Ovary (tissue), 9 donors: ENCODE measurements around the gene CSF3. TPM values are rescaled to one million over a fixed set of nuclear protein-coding genes. Genes with fewer than 3 reads are reported as not detected.

Experiments
- DNase-seq, 5 donors: peaks; one replicate each; pipeline ENCODE4 v3.0.0-alpha.2; 2019 to 2020
- H3K27ac ChIP-seq, 2 donors: fragments of 200-600 bp; one replicate each; pipeline versions ENCODE4 v1.5.1 to v1.8.0; 2019 to 2022
- H3K27me3 ChIP-seq: fragments of 200-600 bp; one replicate; pipeline ENCODE4 v1.8.0; 2022
- H3K36me3 ChIP-seq: fragments of 200-600 bp; sonication (generic); one replicate; pipeline ENCODE4 v1.5.1; 2019
- H3K4me1 ChIP-seq: one replicate; pipeline ENCODE4 v1.8.1; 2013; ENCODE audit warnings: mild to moderate bottlenecking, moderate library complexity; ENCODE audit not compliant: insufficient read depth
- H3K4me3 ChIP-seq: fragments of 200-600 bp; sonication (generic); one replicate; pipeline ENCODE4 v1.5.1; 2017
- H3K9me3 ChIP-seq, 2 donors: fragments of 200-600 bp in 1 of 2; sonication (generic) in 1 of 2; one replicate each; pipeline versions ENCODE4 v1.5.1 to v1.8.1; 2013 to 2019; ENCODE audit warnings: mild to moderate bottlenecking in 1 of 2, moderate library complexity in 1 of 2
- EP300 ChIP-seq: sonication (generic); formaldehyde crosslinking; IDR thresholded peaks from one replicate; pipeline ENCODE4 v1.6.1; 2017; ENCODE audit warnings: antibody characterized with exemption
- POLR2A ChIP-seq: fragments of 450-650 bp; IDR thresholded peaks from one replicate; pipeline ENCODE4 v1.6.1; 2017; ENCODE audit warnings: antibody characterized with exemption, mild to moderate bottlenecking, moderate library complexity
- WGBS, 3 donors: extraction: QIAGEN DNeasy Blood & Tissue Kit in 1 of 3; methylation state at CpG; one replicate each; pipeline versions ENCODE4 v1.1.5 to v1.1.7; 2013 to 2017; 5-methylcytosine and 5-hydroxymethylcytosine counted together
- intact Hi-C, 4 donors: fragments of 100-400 bp; cut with DNase I; formaldehyde crosslinking; loops; one replicate each; pipeline versions ENCODE4 v1.11.0 to v1.15.1; 2022 to 2023
- polyA plus RNA-seq, 2 donors: library from polyadenylated mRNA; stranded (reverse); fragments of 200-250 nt in 1 of 2; fragments of 350-450 nt in 1 of 2; fragmentation: Illumina TruSeq in 1 of 2; extraction: RNeasy Lipid Tissue Mini Kit (QIAGEN cat#74804) in 1 of 2; gene quantifications; one replicate each; pipeline ENCODE4 v1.2.3, GENCODE V29; 2013 to 2014
- total RNA-seq, 7 donors: library from RNA; depleted of rRNA in 2 of 7; stranded (reverse); fragments of >200 nt in 2 of 7; fragmentation: NEBNext Ultra II Directional in 3 of 7; extraction: Animal tissue kit (Norgen Biotek cat#: 25700) in 3 of 7; gene quantifications; one replicate each; pipeline versions ENCODE4 v1.1.0 to v1.2.4, GENCODE V29; 2016 to 2023
- TF ChIP-seq, protein P1 (sequence below), 3 donors: fragments of 450-650 bp in 2 of 3; fragments of 200-600 bp in 1 of 3; IDR thresholded peaks; one replicate each; pipeline versions ENCODE4 v1.5.1 to v1.8.0; 2016 to 2022; ENCODE audit warnings: antibody characterized with exemption in 3 of 3, mild to moderate bottlenecking in 1 of 3
- donor health status: DM: no; HTN: no; CAD: no; lungs with moderate emphysema.
- donor health status: DM: no; HTN: no; CAD: no.
- donor health status: Bipolar disorder and iron deficiency.
- donor health status: DM: yes; HTN: yes; CAD: no.
- donor health status: DM: no; HTN: no; CAD: no.
- donor health status: DM: yes; HTN: yes; CAD: no.

The CSF3 gene
- total and polyA plus RNA-seq, 9 donors: 0.32 to 197 (median 1.4) TPM; not detected in 3

DNA sequence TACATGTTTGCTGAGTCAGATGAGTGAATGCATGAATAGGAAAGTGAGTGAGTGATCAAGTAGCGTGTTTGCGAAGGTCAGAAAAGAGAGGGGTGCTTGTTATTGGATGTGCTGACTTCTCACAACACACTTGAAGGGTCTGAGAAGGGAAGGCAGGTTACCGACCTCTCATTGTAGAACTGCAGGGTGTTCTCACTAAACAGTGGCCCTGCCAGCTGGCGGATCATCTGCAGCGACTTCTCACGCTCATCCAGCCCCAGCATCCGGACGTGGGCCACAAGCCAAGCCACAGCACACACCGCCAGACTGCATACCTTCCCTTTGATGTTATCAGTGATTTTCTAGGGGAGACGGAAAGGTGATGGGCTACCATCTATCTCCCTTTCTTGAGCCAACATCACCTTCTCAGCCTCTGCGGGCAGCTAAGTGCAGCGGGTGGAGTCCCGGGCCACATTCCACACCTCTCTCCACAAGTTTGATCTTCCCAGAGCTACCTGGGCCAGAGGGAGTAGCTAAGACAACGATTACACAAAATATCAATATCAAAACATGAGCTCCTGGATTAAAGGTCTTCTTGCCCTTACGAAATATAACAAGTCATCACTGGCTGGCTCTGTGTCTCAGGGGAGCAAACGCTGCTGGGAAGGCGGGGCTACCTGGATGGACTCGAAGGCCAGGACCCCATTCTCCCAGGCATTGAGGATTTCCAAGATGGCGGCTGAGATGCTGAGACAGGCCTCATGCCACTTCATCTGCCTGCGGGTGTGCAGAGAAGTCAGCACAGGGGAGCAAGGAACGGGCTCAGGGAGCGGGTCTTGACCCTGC lies 11.0 kb downstream of the CSF3 start:
- H3K27me3 ChIP-seq: no peaks in the 10 kb centered on the region
- 64 to 70% (median 67%) methylated on average over 22 of the region's 22 CpGs for whole genome bisulfite sequencing, 3 donors
- H3K27ac ChIP-seq: no peak overlapping the region
- no peak overlapping the region for H3K4me3 ChIP-seq
- DNase-seq: peak in 1 of 5 donors; percentile 34
- H3K4me1 ChIP-seq: peaks cover 7% of the 10 kb centered on the region
- TF ChIP-seq, protein P1, sequence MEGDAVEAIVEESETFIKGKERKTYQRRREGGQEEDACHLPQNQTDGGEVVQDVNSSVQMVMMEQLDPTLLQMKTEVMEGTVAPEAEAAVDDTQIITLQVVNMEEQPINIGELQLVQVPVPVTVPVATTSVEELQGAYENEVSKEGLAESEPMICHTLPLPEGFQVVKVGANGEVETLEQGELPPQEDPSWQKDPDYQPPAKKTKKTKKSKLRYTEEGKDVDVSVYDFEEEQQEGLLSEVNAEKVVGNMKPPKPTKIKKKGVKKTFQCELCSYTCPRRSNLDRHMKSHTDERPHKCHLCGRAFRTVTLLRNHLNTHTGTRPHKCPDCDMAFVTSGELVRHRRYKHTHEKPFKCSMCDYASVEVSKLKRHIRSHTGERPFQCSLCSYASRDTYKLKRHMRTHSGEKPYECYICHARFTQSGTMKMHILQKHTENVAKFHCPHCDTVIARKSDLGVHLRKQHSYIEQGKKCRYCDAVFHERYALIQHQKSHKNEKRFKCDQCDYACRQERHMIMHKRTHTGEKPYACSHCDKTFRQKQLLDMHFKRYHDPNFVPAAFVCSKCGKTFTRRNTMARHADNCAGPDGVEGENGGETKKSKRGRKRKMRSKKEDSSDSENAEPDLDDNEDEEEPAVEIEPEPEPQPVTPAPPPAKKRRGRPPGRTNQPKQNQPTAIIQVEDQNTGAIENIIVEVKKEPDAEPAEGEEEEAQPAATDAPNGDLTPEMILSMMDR (IDR thresholded peaks at IDR 0.05): no peak
- TF ChIP-seq POLR2A: no peak
- TF ChIP-seq EP300: no peak
- intact Hi-C loops: no loop called here
- H3K36me3 ChIP-seq: no peaks in the 10 kb centered on the region
- no peaks in the 10 kb centered on the region for H3K9me3 ChIP-seq

DNA sequence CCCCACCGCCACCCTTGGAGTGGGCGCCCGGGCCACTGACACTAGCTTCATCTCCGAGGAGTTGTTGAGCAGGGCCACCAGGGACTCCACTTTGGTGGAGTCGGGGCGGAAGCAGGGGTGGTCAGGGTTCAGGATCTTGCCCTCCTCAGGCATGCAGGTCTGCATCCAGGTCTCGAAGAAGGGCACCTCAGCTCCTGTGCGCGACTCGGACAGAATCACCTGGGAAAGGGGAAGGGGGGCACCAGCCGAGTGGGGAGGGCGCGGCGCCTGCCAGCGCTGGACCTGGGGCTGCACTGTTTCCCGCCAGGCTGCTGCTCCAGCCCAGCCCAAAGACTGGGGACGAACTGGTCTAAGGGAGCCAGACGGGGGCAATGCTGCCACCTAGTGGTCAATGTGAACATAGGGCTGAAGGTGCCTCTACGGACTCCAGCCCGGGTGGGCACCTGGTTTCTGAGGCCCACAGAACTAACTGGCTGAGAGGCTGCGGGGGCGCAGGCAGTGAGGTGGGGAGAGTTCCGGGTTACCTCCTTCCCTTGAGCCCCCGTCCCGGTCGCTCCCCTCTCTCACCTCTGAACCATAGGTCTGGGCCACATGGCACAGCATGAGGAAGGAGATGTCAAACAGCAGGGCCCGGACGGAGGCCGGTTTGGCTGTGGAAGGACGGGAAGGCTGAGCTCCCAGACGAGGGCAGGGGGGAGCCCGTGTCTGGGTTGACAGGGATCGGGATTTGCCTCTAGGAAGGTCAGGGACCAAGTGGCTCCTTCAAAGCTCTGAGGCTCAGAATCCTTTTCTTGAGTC lies 11.8 kb downstream of the CSF3 start:
- Histone ChIP-seq H3K4me3 (no peak overlapping the region), H3K36me3 (no peaks in the 10 kb centered on the region), H3K27me3 (no peaks in the 10 kb centered on the region), H3K27ac (peak overlapping the region in 1 of 2 donors; percentile 18), H3K9me3 (no peaks in the 10 kb centered on the region), H3K4me1 (peaks cover 3% of the 10 kb centered on the region)
- TF ChIP-seq, protein P1 (IDR thresholded peaks at IDR 0.05): peak; percentile 78 to 88 (median 83)
- no peak for TF ChIP-seq EP300
- no peak for TF ChIP-seq POLR2A
- DNase-seq: peak; percentile 79 to 89 (median 87)
- intact Hi-C loops: no loop called here
- WGBS, 3 donors: 24 to 28% (median 25%) methylated on average over 23 to 33 of the region's 33 CpGs

DNA sequence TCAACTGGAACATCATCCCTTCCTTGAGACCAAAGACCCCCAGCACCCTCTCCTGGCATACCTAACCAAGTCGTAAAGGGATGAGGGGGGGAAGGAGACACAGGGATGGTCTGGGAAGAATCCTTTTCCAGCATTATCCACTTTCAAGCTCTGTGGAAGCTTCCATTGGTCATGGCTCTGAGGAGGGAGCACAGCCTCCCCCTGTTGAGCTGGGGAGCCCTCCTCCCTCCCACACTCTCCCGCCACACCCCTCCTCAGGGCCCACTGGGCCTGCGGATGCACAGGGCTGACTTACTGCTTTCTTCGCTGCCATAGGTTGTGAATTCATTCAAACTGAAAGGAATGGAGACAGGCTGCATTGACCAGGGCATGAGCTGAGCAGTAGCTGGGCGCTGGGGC lies 12.4 kb downstream of the CSF3 start:
- Histone ChIP-seq H3K4me3 (no peak overlapping the region), H3K4me1 (peaks cover 3% of the 10 kb centered on the region), H3K36me3 (no peaks in the 10 kb centered on the region), H3K9me3 (no peaks in the 10 kb centered on the region), H3K27me3 (no peaks in the 10 kb centered on the region), H3K27ac (no peak overlapping the region)
- DNase-seq: no peak
- WGBS, 3 donors: 66 to 70% (median 68%) methylated on average over 5 of the region's 5 CpGs
- TF ChIP-seq, protein P1 (IDR thresholded peaks at IDR 0.05): no peak
- TF ChIP-seq POLR2A: no peak
- TF ChIP-seq EP300: no peak
- intact Hi-C loops: no loop called here

GRCh38 chr17:40028595-40028994 lies 13.4 kb downstream of the CSF3 start:
- Histone ChIP-seq H3K4me1 (peaks cover 3% of the 10 kb centered on the region), H3K9me3 (no peaks in the 10 kb centered on the region), H3K27me3 (no peaks in the 10 kb centered on the region), H3K27ac (no peak overlapping the region), H3K36me3 (no peaks in the 10 kb centered on the region), H3K4me3 (no peak overlapping the region)
- TF ChIP-seq EP300 (no peak), POLR2A (no peak)
- TF ChIP-seq, protein P1 (IDR thresholded peaks at IDR 0.05): no peak
- 82 to 86% (median 84%) methylated on average over 13 of the region's 13 CpGs for WGBS, 3 donors
- DNase-seq: no peak
- intact Hi-C loops: no loop called here
